8988T (cell line): Measurements from ENCODE around the gene MEOX1.

Experiments used
- DNase-seq: peaks from one replicate; pipeline ENCODE4 v3.0.0; 2011

Gene MEOX1

GRCh38 chr17:43650471-43650870 lies 11.3 kb downstream of the MEOX1 start:
- no peak for DNase-seq

- DNase-seq, result no peak
Measured at GRCh38 chr17:43648916-43649315, 12.8 kb downstream of the MEOX1 start.

- DNase-seq, result no peak
Measured at GRCh38 chr17:43645765-43646481, 15.8 kb downstream of the MEOX1 start.

- DNase-seq, result no peak
Measured at GRCh38 chr17:43645450-43645764, 16.3 kb downstream of the MEOX1 start.

GRCh38 chr17:43644081-43644480 lies 17.6 kb downstream of the MEOX1 start:
- DNase-seq, result no peak

- no peak for DNase-seq
Measured at GRCh38 chr17:43641416-43641815, 20.3 kb downstream of the MEOX1 start.

GRCh38 chr17:43640491-43641252 lies 21.1 kb downstream of the MEOX1 start:
- no peak for DNase-seq

- no peak for DNase-seq
Measured at GRCh38 chr17:43637563-43638323, 24.0 kb downstream of the MEOX1 start.

- no peak for DNase-seq
Measured at GRCh38 chr17:43636426-43636825, 25.3 kb downstream of the MEOX1 start.

GRCh38 chr17:43634591-43635125 lies 27.1 kb downstream of the MEOX1 start:
- no peak for DNase-seq

- no peak for DNase-seq
Measured at GRCh38 chr17:43632221-43632620, 29.5 kb downstream of the MEOX1 start.

GRCh38 chr17:43631429-43631828 lies 30.3 kb downstream of the MEOX1 start:
- DNase-seq, result no peak

GRCh38 chr17:43628089-43628650 lies 33.6 kb downstream of the MEOX1 start:
- no peak for DNase-seq

- no peak for DNase-seq
Measured at GRCh38 chr17:43627653-43628052, 34.1 kb downstream of the MEOX1 start.

GRCh38 chr17:43626023-43626422 lies 35.7 kb downstream of the MEOX1 start:
- no peak for DNase-seq

GRCh38 chr17:43625606-43626005 lies 36.1 kb downstream of the MEOX1 start:
- no peak for DNase-seq

GRCh38 chr17:43620581-43620980 lies 41.1 kb downstream of the MEOX1 start:
- DNase-seq, result no peak

GRCh38 chr17:43620147-43620546 lies 41.6 kb downstream of the MEOX1 start:
- no peak for DNase-seq

- no peak for DNase-seq
Measured at GRCh38 chr17:43619705-43620104, 42.0 kb downstream of the MEOX1 start.

GRCh38 chr17:43618276-43618675 lies 43.4 kb downstream of the MEOX1 start:
- no peak for DNase-seq

GRCh38 chr17:43616852-43617251 lies 44.9 kb downstream of the MEOX1 start:
- no peak for DNase-seq

GRCh38 chr17:43616421-43616820 lies 45.3 kb downstream of the MEOX1 start:
- no peak for DNase-seq

GRCh38 chr17:43616029-43616351 lies 45.7 kb downstream of the MEOX1 start:
- DNase-seq, result no peak
